ENCODE results near the gene GLIS1. TPM values are rescaled to one million over a fixed set of nuclear protein-coding genes. Genes with fewer than 3 reads are reported as not detected.
"Not testable (repeated sequence)": the region's sequence is repeated elsewhere in the genome, so short reads cannot be mapped to it uniquely, and the experiment has no call there.

Gene GLIS1
- total RNA-seq, 2 donors from 2014 or later: not detected

- Mint-ChIP-seq H3K9me3 (no peaks in the 10 kb centered on the region), H3K36me3 (ENCODE audit: insufficient read depth in 2 of 2) (no peaks in the 10 kb centered on the region), H3K4me1 (ENCODE audit: low read depth) (peaks cover 22% of the 10 kb centered on the region), H3K27me3 (ENCODE audit: low read depth) (peaks cover 31% of the 10 kb centered on the region), H3K4me3 (peak overlapping the region; percentile 38 to 55), H3K27ac (no peak overlapping the region)
- ATAC-seq (replicated peaks in 1 of 2) (no peak), DNase-seq (no peak)
These were observed 177.4 kb downstream of the GLIS1 start for GRCh38 chr1:53561503-53562105.

- Mint-ChIP-seq H3K4me3 (no peak overlapping the region), H3K9me3 (no peaks in the 10 kb centered on the region), H3K4me1 (ENCODE audit: low read depth) (peaks cover 22% of the 10 kb centered on the region), H3K27me3 (ENCODE audit: low read depth) (peaks cover 28% of the 10 kb centered on the region), H3K27ac (no peak overlapping the region), H3K36me3 (ENCODE audit: insufficient read depth in 2 of 2) (no peaks in the 10 kb centered on the region)
- no peak for ATAC-seq (replicated peaks in 1 of 2)
- DNase-seq: no peak
These were observed 178.1 kb downstream of the GLIS1 start for GRCh38 chr1:53560581-53561502.

- Mint-ChIP-seq H3K4me3 (no peak overlapping the region), H3K27me3 (ENCODE audit: low read depth) (peaks cover 26% of the 10 kb centered on the region), H3K4me1 (ENCODE audit: low read depth) (peaks cover 22% of the 10 kb centered on the region), H3K9me3 (no peaks in the 10 kb centered on the region), H3K27ac (no peak overlapping the region), H3K36me3 (ENCODE audit: insufficient read depth in 2 of 2) (no peaks in the 10 kb centered on the region)
- ATAC-seq (replicated peaks in 1 of 2): no peak
- DNase-seq: no peak
These were observed 178.9 kb downstream of the GLIS1 start for GRCh38 chr1:53559854-53560580.

DNA sequence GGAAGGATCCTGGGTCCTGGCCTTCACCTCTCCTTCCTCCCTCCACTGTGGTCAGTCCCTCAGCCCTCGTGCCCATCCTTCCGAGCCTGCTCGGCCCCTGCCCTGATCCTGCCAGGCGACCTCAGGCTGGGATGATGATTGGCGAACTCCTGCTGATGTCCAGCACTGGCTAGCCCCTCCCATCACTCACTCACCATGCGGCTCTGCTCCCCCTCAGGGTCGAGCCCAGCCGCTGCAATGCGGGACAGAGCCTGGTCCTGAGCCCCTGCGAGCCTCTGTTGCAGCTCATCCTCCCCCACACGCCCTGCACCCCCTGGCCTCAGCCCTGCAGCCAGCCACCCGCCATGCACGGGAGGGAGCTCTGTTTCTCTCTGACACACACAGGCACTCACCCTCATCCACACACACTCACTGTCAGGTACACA lies 179.6 kb downstream of the GLIS1 start:
- no peak overlapping the region for H3K27ac Mint-ChIP-seq
- no peaks in the 10 kb centered on the region for H3K36me3 Mint-ChIP-seq (ENCODE audit: insufficient read depth in 2 of 2)
- peaks cover 22% of the 10 kb centered on the region for H3K4me1 Mint-ChIP-seq (ENCODE audit: low read depth)
- DNase-seq (no peak), ATAC-seq (replicated peaks in 1 of 2) (no peak)
- no peaks in the 10 kb centered on the region for H3K9me3 Mint-ChIP-seq
- no peak overlapping the region for H3K4me3 Mint-ChIP-seq
- peaks cover 26% of the 10 kb centered on the region for H3K27me3 Mint-ChIP-seq (ENCODE audit: low read depth)

- no peak for ATAC-seq (replicated peaks in 1 of 2)
- no peak overlapping the region for H3K27ac Mint-ChIP-seq
- H3K27me3 Mint-ChIP-seq (ENCODE audit: low read depth): peaks cover 22% of the 10 kb centered on the region
- H3K9me3 Mint-ChIP-seq: no peaks in the 10 kb centered on the region
- no peak overlapping the region for H3K4me3 Mint-ChIP-seq
- no peak for DNase-seq
- H3K4me1 Mint-ChIP-seq (ENCODE audit: low read depth): peaks cover 27% of the 10 kb centered on the region
- no peaks in the 10 kb centered on the region for H3K36me3 Mint-ChIP-seq (ENCODE audit: insufficient read depth in 2 of 2)
These were observed 180.1 kb downstream of the GLIS1 start for GRCh38 chr1:53558739-53559315.

- H3K27ac Mint-ChIP-seq: no peak overlapping the region
These were observed 180.9 kb downstream of the GLIS1 start for GRCh38 chr1:53557830-53558738.

DNA sequence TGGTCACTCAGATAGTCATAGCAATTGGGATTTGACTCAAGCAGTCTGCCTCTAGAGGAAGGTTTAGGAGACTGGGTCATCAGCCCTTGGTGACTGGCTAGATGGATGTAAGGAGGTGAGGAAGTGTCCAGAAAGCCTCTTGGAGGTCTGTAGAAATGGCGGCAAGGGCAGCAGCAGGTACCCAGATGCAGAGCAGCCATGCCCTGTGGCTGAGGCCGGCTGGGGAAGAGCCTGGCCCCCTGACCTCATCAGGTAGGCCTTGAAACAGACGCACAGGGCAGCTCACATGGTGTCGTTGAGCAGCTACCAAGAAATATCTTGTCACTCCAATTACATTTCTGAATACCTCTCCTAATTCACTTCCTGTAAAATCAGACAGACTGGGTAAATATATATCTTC lies 181.6 kb downstream of the GLIS1 start:
- H3K4me3 Mint-ChIP-seq: no peak overlapping the region
- peaks cover 2 to 4% of the 10 kb centered on the region in 2 donors for H3K9me3 Mint-ChIP-seq
- H3K36me3 Mint-ChIP-seq (ENCODE audit: insufficient read depth in 2 of 2): no peaks in the 10 kb centered on the region
- ATAC-seq (replicated peaks in 1 of 2): no peak
- peaks cover 21% of the 10 kb centered on the region for H3K4me1 Mint-ChIP-seq (ENCODE audit: low read depth)
- no peak overlapping the region for H3K27ac Mint-ChIP-seq
- DNase-seq: no peak
- H3K27me3 Mint-ChIP-seq (ENCODE audit: low read depth): peaks cover 10% of the 10 kb centered on the region

More at GRCh38 chr1:53557830-53558738, 180.9 kb downstream of the GLIS1 start:
- H3K9me3 Mint-ChIP-seq: peaks cover 2 to 4% of the 10 kb centered on the region in 2 donors
- no peak for ATAC-seq (replicated peaks in 1 of 2)
- no peak overlapping the region for H3K4me3 Mint-ChIP-seq
- H3K27me3 Mint-ChIP-seq (ENCODE audit: low read depth): peaks cover 15% of the 10 kb centered on the region
- no peaks in the 10 kb centered on the region for H3K36me3 Mint-ChIP-seq (ENCODE audit: insufficient read depth in 2 of 2)
- H3K4me1 Mint-ChIP-seq (ENCODE audit: low read depth): peaks cover 27% of the 10 kb centered on the region
- DNase-seq: no peak

GRCh38 chr1:53556657-53557227 lies 182.2 kb downstream of the GLIS1 start:
- H3K4me3 Mint-ChIP-seq: no peak overlapping the region
- no peak overlapping the region for H3K27ac Mint-ChIP-seq
- peaks cover 2 to 4% of the 10 kb centered on the region in 2 donors for H3K9me3 Mint-ChIP-seq
- peaks cover 15% of the 10 kb centered on the region for H3K4me1 Mint-ChIP-seq (ENCODE audit: low read depth)
- ATAC-seq (replicated peaks in 1 of 2): no peak
- no peaks in the 10 kb centered on the region for H3K36me3 Mint-ChIP-seq (ENCODE audit: insufficient read depth in 2 of 2)
- H3K27me3 Mint-ChIP-seq (ENCODE audit: low read depth): peaks cover 15% of the 10 kb centered on the region
- no peak for DNase-seq

GRCh38 chr1:53555620-53556326 lies 183.2 kb downstream of the GLIS1 start:
- Mint-ChIP-seq H3K27me3 (ENCODE audit: low read depth) (peaks cover 18% of the 10 kb centered on the region), H3K4me1 (ENCODE audit: low read depth) (peaks cover 14% of the 10 kb centered on the region)
- ATAC-seq (replicated peaks in 1 of 2); H3K9me3 Mint-ChIP-seq; H3K4me3 Mint-ChIP-seq; H3K27ac Mint-ChIP-seq; DNase-seq; H3K36me3 Mint-ChIP-seq (ENCODE audit: insufficient read depth in 2 of 2): not testable (repeated sequence)

GRCh38 chr1:53554592-53555305 lies 184.2 kb downstream of the GLIS1 start:
- Mint-ChIP-seq H3K27ac (no peak overlapping the region), H3K36me3 (ENCODE audit: insufficient read depth in 2 of 2) (no peaks in the 10 kb centered on the region), H3K4me1 (ENCODE audit: low read depth) (peaks cover 14% of the 10 kb centered on the region), H3K27me3 (ENCODE audit: low read depth) (peaks cover 15% of the 10 kb centered on the region), H3K9me3 (peaks cover 2 to 4% of the 10 kb centered on the region in 2 donors), H3K4me3 (no peak overlapping the region)
- no peak for DNase-seq
- ATAC-seq (replicated peaks in 1 of 2): no peak
